Tibial nerve (tissue), 4 donors: ENCODE results near the gene ZFAND3.

Experiments used
- CTCF ChIP-seq, 5 experiments: fragments of 200-600 bp in 3 of 5; fragments of 450-650 bp in 2 of 5; sonication (generic) in 3 of 5; IDR thresholded peaks; one replicate each; pipeline ENCODE4 v1.5.1; 2016 to 2019; ENCODE audit warnings: antibody characterized with exemption in 5 of 5, mild to moderate bottlenecking in 3 of 5, moderate library complexity in 2 of 5
- EP300 ChIP-seq, 2 donors: sonication (generic); formaldehyde crosslinking; IDR thresholded peaks; one replicate each; pipeline ENCODE4 v1.6.1; 2017; ENCODE audit warnings: antibody characterized with exemption in 2 of 2, mild to moderate bottlenecking in 1 of 2

- TF ChIP-seq CTCF (IDR thresholded peaks at IDR 0.05) (no peak), EP300 (IDR thresholded peaks at IDR 0.05) (no peak)
Measured at GRCh38 chr6:38051819-38052434, 232.4 kb downstream of the ZFAND3 start.
